ENCODE results near the gene SMIM36.
"Not testable (repeated sequence)": the region's sequence is repeated elsewhere in the genome, so short reads cannot be mapped to it uniquely, and the experiment has no call there.

SMIM36 gene

GRCh38 chr17:55507669-55508068, 3.6 kb downstream of the SMIM36 start:
- not testable (repeated sequence) for DNase-seq (ENCODE audit: low read depth in 2 of 3, low spot score in 2 of 3)

DNA sequence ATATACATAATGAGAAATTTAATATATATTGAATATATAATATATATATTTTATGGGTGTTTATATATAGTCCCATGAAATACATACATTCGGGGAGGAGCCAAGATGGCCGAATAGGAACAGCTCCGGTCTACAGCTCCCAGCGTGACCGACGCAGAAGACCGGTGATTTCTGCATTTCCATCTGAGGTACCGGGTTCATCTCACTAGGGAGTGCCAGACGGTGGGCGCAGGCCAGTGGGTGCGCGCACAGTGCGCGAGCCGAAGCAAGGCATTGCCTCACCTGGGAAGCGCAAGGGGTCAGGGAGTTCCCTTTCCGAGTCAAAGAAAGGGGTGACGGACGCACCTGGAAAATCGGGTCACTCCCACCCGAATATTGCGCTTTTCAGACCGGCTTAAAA, 9.6 kb downstream of the SMIM36 start:
- DNase-seq (ENCODE audit: low read depth in 2 of 3, low spot score in 2 of 3) = not testable (repeated sequence)

DNA sequence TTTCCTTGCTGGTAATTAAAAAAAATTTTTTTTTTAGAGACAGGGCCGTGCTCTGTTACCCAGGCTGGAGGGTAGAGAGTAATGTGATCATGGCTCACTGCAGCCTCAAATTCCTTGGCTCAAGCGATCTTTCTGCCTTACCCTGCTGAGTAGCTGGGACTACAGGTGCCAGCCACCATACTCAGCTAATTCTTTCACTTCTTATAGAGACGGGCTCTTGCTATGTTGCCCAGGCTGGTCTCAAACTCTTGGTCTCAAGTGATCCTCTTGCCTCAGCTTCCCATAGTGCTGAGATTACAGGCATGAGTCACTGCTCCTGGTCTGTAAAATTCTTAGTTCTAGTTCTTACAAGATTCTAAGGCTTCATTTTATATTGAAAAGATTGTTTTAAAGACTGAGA, 11.1 kb downstream of the SMIM36 start:
- no peak for DNase-seq (ENCODE audit: low read depth in 2 of 3, low spot score in 2 of 3)

GRCh38 chr17:55496094-55496881, 15.0 kb downstream of the SMIM36 start:
- no peak for DNase-seq (ENCODE audit: low read depth in 2 of 3, low spot score in 2 of 3)

- no peak for DNase-seq (ENCODE audit: low read depth in 2 of 3, low spot score in 2 of 3)
These were observed 16.0 kb downstream of the SMIM36 start for GRCh38 chr17:55495239-55495638.

GRCh38 chr17:55492781-55493341, 18.4 kb downstream of the SMIM36 start:
- no peak for DNase-seq (ENCODE audit: low read depth in 2 of 3, low spot score in 2 of 3)

- DNase-seq (ENCODE audit: low read depth in 2 of 3, low spot score in 2 of 3) = no peak
These were observed 20.9 kb downstream of the SMIM36 start for GRCh38 chr17:55490376-55490775.

DNA sequence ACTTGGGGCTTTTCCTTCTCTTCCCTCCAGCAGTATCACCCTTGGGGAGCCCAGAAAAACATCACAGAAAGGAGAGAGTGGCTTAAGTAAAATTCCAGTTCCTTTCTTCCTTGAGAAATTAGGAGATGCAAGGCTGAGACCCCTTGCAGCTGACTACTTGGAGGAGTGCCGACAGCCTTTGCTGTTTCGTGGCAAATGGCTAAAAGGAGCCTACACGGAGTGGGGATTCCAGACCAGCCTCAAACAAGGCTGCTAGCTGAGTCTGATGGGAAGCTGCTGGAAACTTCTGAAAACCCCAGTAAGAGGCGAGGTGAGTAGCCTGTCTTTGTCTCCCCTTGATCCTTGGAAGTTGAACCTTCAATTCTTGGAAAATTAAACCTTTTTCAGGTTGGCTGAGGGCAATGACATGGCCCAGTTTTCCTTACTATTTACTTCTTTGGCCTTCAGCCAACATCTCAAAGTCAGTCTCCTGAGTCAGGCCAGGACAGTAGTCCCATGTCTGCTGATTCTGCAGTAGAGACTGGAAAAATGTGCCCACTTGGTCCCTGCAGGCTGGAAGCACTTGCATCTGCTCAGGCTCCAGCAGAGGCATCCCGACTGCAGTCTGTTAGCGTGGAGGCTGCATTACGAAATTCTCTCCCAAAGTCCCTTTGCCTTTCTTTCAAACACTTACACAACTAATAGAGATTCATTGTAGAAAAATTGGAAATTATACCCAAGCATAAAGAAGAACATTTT, 23.4 kb downstream of the SMIM36 start:
- no peak for DNase-seq (ENCODE audit: low read depth in 2 of 3, low spot score in 2 of 3)

DNA sequence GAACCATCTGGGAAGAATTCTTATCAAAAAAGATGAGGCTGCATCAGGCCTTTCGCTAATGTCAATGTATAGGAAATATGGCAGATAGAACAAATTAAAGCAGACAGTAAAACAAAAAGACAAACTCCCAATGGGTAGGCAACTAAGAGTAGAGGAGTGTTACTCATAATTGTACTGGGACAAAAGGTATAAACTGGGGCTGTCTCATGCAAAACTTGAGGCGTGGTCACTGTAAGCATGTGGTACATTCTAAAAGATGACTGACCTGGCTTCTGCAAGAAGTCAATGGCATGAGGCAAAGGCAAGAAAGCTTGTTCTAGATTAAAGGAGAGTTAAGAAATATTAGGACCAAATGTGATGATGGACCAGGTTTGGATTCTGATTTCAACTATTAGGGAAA, 26.7 kb downstream of the SMIM36 start:
- DNase-seq (ENCODE audit: low read depth in 2 of 3, low spot score in 2 of 3) = no peak

DNA sequence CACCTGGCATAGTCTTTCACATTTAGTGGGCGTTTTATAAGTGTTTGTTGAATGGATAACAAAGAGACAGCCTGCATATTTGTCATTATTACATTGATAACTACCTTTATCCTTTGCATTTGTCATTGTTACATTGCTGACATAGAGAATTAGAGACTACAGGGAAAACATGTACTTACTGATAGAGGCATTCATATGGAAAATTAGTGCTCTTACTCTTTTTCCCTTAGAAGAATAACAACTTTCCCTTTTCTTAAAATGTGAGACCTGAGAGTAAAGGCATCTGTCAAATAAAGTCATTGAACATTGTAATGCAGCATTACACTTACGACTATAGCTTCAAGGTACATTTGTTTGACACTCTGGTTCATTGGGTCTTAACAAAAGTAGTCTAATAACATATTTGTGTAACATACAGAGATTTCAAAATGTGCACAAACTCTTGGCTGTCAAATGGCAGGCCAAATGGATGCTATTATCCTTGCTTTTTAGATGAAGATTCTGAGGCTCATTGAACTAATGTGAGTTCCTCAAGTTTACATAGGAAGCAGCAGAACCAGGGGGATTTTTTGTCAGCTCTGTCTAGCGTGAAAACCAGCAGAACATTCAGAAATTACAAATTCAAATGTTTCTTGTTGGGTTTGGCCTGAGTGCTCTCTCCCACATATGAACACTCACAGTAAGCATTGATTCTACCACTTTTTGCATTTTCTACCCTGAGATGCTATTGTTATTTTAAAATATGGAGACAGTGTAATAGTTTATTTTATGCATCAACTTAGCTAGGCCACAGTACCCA, 28.5 kb downstream of the SMIM36 start:
- no peak for DNase-seq (ENCODE audit: low read depth in 2 of 3, low spot score in 2 of 3)

- DNase-seq (ENCODE audit: low read depth in 2 of 3, low spot score in 2 of 3) = no peak
These were observed 30.5 kb downstream of the SMIM36 start for GRCh38 chr17:55480631-55481315.

DNA sequence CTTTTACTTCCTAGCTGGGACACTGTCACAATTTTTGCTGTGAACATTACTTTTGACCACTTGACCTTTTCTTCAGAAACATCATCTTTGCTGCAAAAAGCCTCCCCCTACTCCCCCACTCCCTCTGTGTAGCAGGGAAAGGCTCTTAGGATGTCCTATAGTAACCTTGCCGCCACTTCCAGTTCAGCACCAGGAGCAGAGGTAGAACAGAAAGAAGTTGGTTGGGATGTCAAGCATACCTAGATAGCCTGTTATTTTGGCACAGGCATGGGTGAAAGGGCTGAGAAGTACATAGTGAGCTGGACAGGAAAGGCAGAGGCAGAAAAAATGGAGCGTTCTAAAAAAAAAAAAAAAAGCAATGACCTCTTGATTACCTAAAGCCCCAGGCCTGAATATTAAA, 31.3 kb downstream of the SMIM36 start:
- DNase-seq (ENCODE audit: low read depth in 2 of 3, low spot score in 2 of 3) = no peak

DNA sequence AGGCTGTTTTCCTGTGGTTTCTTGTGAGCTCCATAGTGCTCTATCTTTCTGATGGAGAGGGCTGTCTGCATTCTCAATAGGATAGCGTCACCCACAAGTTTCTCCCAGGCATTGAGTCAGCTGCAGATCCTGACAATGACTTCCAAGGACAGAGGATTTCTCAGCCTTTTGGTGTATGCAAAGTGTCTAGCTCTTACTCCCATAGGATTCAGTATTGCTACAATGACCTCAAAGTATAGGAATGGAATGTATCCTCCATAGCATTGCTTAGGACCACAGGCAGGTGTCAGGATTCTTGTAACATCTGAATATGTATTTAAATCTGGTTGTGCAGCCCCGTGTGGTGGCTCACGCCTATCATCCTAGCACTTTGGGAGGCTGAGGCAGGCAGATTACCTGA, 32.3 kb downstream of the SMIM36 start:
- no peak for DNase-seq (ENCODE audit: low read depth in 2 of 3, low spot score in 2 of 3)

- DNase-seq (ENCODE audit: low read depth in 2 of 3, low spot score in 2 of 3) = no peak
These were observed 44.6 kb downstream of the SMIM36 start for GRCh38 chr17:55466671-55467070.

DNA sequence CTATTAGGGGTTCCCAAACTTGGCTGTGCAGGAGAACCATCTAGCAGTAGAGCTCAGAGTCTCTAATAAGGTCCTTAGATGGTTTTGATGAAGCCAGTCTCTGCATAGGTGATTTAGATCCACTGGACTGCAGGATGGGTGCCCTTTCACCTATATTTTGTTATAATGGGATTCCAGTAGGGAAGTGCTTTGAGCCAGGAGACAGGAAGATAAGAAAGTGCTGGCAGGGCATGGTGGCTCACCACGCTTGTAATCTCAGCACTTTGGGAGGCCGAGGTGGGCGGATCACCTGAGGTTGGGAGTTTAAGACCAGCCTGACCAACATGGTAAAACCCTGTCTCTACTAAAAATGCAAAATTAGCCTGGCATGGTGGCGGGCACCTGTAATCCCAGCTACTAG, 45.5 kb downstream of the SMIM36 start:
- not testable (repeated sequence) for DNase-seq (ENCODE audit: low read depth in 2 of 3, low spot score in 2 of 3)

DNA sequence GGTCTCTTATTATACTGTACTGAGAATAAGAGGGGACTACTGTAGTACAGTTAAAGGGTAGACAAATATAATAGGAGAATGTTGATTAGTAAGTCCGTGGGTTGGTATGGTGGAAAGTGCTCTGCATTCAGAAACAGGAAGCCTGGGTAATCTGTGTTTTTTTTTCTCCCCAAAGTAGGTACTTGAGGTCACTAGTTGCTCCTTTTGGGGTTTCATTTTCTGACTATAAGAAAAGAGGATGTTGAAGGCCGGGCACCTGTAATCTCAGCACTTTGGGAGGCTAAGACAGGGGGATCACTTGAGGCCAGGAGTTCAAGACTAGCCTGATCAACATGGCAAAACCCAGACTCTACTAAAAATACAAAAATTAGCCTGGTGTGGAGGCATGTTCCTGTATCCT, 47.7 kb downstream of the SMIM36 start:
- no peak for DNase-seq (ENCODE audit: low read depth in 2 of 3, low spot score in 2 of 3)

- no peak for DNase-seq (ENCODE audit: low read depth in 2 of 3, low spot score in 2 of 3)
These were observed 48.5 kb downstream of the SMIM36 start for GRCh38 chr17:55462711-55463110.

DNA sequence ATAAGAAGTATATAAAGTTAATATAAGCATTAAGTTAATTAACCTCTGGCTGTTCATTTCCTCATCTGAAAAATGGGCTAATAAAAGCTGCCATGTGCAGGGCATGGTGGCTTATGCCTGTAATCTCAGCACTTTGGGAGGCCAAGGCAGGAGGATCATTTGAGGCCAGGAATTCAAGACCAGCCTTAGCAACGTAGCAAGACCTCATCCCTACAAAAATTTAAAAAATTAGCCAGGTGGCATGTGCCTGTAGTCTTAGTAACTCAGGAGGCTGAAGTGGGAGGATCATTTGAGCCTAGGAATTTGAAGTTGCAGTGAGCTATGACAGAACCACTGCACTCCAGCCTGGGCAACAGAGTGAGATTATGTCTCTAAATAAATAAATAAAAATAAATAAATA, 49.0 kb downstream of the SMIM36 start:
- no peak for DNase-seq (ENCODE audit: low read depth in 2 of 3, low spot score in 2 of 3)

GRCh38 chr17:55458978-55459377, 52.3 kb downstream of the SMIM36 start:
- DNase-seq (ENCODE audit: low read depth in 2 of 3, low spot score in 2 of 3) = peak; percentile 21 to 32 (median 26)

DNA sequence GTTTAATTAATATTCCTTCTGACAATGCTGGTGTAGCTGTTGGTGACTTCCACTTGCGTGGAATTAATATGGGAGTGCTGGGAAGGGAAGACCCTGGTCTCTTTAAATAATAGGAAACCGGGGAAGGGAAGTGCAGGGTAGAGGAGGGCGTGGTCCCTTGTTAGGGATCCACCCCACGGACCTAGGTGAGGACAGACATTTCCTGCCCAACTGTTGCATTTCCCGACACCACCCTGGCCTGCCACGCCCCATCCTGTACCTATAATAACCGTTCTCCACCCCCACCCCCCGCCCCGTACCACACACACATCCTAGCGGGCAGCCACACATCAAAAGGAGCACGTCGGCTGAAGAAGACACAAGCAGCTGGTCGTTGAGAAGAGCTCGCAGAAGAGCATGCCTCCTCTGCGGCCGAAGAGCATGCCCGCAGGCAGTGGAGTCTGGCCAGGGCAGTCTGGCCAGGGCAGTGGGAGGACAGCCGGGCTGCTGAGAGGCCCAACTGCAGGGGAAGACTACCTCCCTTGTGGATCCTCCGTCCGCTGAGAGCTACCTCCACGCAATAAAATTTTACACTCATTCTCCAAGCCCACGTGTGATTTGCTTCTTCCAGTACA, 52.9 kb downstream of the SMIM36 start:
- no peak for DNase-seq (ENCODE audit: low read depth in 2 of 3, low spot score in 2 of 3)

All from activated CD8-positive, alpha-beta memory T cell treated with anti-CD3 and anti-CD28 coated beads for 48 hours (primary cell).